Neural progenitor cell (in vitro differentiated cells): Measurements from ENCODE around the gene CDH13.

Experiments
- CTCF ChIP-seq: fragments of 200-600 bp; sonication (generic); IDR thresholded peaks from 2 replicates; pipeline ENCODE4 v1.5.1; 2017; ENCODE audit warnings: antibody characterized with exemption, mild to moderate bottlenecking
- EZH2 ChIP-seq: fragments of 200-600 bp; sonication (generic); IDR thresholded peaks from 2 replicates; pipeline ENCODE4 v1.6.1; 2017; ENCODE audit warnings: antibody characterized with exemption, mild to moderate bottlenecking, moderate library complexity
- EZH2phosphoT487 ChIP-seq: fragments of 200-600 bp; sonication (generic); IDR thresholded peaks from 2 replicates; pipeline ENCODE4 v1.6.1; 2017; ENCODE audit warnings: antibody characterized with exemption

- TF ChIP-seq CTCF (no peak), EZH2phosphoT487 (no peak), EZH2 (no peak)
Observed at GRCh38 chr16:83046664-83047063, 419.9 kb downstream of the CDH13 start.
